H4 (cell line): ENCODE measurements around the gene AHR. TPM values are rescaled to one million over a fixed set of nuclear protein-coding genes. Genes with fewer than 3 reads are reported as not detected.

Source experiments
- DNase-seq: peaks from one replicate; pipeline ENCODE4 v3.0.0-alpha.2; 2015; ENCODE audit warnings: low spot score
- total RNA-seq: library from RNA; depleted of rRNA; stranded (reverse); fragments of >200 nt; shearing (Covaris generic); gene quantifications from 2 replicates; pipeline ENCODE4 v1.2.3, GENCODE V29; 2014

Gene AHR
- total RNA-seq, 1 experiment from 2014 or later: 274 TPM

DNA sequence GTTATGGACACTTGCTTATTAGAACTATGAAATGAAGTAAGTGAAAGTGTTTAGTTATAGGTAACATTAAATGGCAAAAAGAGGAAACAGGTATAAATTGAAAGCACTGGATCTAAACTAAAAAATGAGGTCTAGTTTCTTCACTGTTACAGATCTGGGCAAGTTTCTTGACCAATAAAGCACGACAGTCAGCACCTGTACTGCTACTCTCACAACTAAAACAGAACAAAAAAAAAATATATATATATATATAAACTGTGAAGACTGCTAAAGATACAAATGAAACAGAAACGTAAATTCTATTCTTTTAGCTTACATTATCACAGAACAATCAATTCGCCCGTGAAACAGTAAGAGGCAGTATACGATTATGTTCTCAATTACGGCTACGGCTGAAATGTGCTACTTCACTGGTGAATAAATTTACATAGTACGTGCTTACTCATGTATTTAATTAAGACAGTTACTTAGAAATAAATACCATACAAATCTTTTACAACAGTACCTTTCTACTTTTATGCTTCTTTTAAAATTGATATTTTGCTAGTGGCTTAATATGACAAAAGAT, 4.2 kb downstream of the AHR start:
- peak; percentile 93 for DNase-seq

- peak; percentile 90 for DNase-seq
Measured at GRCh38 chr7:17304926-17305325, 6.5 kb downstream of the AHR start.

- DNase-seq: no peak
Measured at GRCh38 chr7:17305387-17306171, 7.1 kb downstream of the AHR start.

DNA sequence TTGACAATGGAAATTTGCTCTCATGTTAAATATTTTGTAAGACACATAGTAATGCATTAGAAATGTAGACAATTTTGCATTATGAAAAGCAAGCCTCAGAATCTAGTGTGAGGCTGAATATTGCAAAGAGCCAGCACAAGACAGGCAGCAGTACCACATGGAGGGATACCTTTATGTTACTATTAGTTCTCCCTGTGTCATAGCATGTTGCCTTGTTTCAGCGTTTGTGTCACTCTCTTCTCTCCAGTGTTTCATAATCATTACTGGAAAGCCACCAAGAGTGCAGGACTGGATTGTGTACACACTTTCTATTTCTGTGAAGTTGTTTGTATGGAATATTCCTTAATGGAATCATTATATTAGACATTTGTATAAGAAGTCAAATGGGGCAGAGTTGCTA, 8.5 kb downstream of the AHR start:
- peak; percentile 71 for DNase-seq

DNA sequence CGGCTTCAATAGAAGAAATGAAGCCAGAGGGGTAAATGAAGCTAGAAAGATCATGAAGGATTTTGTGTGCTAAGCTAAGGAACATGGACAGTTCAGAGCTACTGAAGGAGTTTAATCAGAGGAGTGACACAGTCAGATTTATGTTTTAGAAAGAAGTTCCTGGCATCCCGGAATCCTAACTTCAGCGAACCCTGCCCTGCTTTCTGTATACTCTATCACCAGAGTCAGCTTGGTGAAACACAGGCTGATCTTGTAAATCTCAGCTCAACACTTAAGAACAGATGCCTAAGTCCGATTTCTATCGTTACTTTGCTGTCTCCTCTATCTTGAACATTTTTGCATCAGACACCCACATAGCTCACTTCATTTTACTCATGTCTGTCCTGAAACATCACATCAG, 9.1 kb downstream of the AHR start:
- no peak for DNase-seq

DNA sequence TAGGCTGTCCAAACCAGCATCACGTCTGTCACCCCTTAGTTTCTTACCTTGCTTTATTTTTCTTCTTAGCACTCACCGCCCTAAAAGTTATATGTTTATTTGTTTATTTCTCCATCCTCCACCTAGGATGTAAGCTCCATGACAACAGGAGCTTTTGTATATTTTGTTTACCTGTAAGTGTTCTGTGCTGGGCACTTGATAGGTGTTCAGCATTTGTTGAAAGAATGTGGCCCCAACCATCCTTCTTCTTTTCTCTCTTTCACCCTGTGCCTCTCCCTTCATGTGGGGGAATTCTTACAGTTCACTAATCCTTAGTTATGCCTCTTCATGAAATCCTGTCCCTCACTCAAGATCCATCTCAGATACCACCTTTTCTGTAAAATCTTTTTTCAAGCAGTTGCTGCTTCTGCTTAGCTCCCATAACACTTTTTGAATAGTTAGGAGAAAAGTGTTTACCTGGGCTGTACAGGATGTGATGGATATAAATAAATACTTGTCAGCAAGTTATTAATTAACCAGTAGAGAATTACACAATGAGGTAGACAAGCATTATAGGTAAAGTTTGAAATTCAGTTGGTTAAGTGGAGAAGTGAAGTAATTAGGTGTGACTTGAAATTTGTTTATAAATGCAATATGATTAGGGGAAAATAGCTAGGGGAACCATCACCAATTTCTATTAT, 9.7 kb downstream of the AHR start:
- DNase-seq: no peak

GRCh38 chr7:17311194-17311593, 12.7 kb downstream of the AHR start:
- no peak for DNase-seq

DNA sequence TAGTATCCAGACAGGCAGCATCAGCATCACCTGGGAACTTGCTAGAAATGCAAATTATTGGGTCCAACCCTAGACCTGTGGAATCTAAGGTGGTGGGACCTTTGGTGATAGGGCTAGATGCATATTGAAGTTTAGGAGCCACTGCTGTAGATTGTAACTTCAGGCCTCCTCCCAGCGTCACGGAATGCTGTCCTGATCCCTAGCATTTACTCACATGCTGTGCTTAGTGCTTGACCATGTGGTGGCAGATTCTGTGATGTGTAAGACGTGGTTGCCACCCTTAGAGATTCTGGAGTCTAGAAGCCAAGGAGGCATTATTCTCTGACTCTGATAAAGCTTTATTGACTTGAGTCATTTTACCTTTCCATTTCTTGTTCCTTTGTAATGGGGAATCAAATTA, 13.5 kb downstream of the AHR start:
- DNase-seq: no peak

DNA sequence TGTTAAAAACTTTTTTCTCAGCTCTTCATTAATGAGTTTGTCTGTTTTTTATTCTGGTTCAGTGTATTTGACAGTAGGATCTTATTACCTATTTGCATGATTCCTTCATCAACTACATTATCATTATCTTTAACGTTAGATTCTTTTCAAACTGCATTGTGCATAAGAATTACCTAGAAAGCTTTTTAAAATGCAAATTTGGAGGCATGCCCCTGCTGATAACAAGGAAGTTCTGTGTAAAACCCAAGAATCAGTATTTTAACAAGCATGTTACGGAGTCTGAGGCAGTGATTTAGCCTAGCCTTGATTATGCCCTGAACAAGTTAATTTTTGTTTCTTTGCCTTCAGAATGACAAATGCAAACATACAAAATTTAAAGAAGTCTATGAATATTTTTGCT, 14.2 kb downstream of the AHR start:
- no peak for DNase-seq

DNA sequence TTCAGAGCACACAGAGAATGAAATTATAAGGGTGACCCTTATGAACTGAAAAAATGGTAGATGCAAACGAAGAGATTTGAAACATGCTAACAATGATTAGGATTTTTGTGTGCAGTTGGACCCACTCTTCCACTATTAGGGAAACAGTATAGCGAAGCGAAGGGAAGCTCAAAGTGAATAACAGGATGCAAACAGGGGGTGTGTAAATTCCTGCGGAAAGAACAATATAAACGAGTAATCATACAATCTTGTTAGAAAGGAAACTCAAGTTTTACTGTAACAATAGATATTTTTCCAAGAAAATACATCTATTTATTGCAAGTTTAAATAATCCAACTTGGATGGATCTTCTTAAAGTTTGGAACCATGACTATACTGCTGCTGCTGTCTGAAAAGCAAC, 14.7 kb downstream of the AHR start:
- DNase-seq: no peak

DNA sequence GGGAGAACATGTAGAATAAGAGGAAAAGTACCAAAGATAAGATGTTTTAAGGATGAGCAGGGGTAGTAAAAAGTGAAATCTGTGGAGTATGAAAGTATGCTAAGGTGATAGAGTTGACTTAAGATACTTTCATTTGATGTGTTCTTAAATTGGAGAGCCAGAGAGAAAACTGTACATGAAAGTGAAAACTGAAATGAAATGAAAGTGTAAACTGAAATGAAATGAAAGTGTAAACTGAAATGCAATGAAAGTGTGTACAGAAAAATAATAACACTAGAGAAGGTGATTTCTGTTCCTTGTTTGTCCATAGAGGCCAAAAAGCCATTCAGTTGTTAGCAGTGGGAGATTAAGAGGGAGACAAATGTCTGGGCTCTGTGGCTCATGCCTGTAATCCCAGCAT, 17.5 kb downstream of the AHR start:
- DNase-seq: no peak

GRCh38 chr7:17318146-17318545, 19.7 kb downstream of the AHR start:
- no peak for DNase-seq

DNA sequence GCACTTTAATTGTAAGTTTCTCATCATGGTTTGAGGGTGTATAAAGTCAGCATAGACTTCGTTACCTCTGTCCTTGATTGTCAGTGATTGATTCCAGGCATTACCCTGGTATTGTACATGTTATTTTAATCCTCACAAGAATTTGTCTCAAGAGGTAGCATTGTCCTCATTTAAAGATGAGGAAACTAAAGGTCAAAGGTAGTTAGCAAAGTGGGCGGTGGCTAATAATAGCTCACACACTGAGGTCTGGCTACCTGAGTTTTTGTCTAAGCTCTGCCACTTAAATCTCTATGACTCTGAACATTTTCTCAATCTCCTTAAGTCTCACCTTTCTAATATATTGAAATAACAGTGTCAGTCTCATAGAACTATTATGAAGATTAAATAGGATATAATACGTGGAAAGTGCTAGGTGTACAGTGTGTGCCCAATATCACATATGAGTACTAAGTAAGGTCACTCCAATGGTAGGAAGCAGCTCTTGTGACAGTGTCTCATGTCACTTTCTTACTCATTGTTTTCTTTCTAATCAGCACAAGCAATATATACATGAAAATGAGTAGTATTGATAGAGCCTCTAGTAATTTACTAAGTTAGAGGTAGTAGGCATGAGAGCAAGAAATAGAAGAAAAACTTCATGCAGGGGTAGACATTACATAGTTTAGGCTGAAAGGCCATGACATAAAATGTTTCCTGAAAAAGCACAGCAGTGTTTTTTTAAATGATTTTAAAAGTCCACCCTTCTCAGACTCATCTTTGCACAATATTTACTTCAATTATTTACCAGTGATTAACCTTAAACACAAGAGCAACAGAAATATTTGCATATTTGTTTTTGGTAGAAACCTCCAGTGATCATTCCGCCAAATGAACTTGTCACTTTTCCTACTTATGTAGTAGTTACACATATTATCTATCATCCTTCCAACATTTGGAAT, 21.0 kb downstream of the AHR start:
- DNase-seq: no peak

DNA sequence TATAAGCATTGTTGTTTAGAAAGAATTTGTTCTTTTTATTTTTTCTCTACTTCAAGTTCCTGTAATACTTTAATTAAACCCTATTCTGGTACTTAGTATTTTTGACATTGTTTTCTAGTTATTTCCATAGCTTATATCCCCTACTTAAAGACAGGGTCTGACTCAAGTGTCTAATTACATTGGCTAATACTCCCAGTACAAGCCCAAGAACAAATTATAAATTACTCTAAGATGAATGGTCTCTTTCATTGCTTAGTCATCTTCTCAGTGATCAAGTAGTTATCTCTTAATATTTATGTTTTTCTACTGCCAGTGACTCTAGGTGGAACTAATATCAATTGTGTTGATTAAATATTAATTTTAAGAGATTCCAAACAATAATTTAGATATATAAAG, 21.6 kb downstream of the AHR start:
- no peak for DNase-seq

GRCh38 chr7:17320657-17321056, 22.2 kb downstream of the AHR start:
- no peak for DNase-seq

- DNase-seq: no peak
Measured at GRCh38 chr7:17325364-17325763, 26.9 kb downstream of the AHR start.

DNA sequence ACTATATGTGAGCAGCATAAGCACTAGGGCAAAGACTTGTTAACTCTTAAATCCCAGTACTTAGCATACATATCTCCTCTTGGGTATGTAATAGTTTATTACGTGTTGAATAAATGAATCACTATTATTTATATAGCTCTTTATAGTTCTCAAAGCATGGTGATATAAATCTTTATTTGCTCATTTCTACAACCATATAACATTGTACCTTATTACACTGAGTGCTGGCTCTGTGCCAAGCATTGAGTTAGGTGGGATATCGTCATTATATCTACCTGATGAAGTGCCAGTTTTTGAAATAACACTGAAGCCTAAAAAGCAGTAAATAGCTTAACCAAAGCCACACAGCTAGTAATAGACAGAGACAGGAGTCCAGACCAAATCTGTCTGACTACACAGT, 27.9 kb downstream of the AHR start:
- DNase-seq: no peak

- no peak for DNase-seq
Measured at GRCh38 chr7:17328641-17329040, 30.2 kb downstream of the AHR start.

DNA sequence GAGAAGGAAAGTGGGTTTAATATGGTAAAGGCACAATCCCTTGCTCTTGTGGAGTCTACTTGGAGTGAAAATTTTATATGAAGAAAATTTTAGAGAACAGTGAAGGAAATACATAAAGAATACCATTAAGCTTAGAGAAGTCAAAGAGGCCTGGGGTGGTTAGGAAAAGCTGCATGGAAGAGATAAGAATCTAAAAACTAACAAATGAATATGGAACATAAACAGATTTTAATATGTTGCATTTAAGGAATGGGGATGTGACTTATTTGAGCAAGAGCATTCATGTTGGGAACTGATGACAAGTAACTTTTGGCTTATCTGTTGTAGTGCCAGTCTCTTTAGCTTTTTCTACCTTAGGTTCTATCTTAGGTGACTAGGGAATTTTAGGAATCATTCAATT, 31.0 kb downstream of the AHR start:
- DNase-seq: no peak

GRCh38 chr7:17331891-17332501, 33.5 kb downstream of the AHR start:
- DNase-seq: no peak

GRCh38 chr7:17333221-17333620, 34.8 kb downstream of the AHR start:
- no peak for DNase-seq

DNA sequence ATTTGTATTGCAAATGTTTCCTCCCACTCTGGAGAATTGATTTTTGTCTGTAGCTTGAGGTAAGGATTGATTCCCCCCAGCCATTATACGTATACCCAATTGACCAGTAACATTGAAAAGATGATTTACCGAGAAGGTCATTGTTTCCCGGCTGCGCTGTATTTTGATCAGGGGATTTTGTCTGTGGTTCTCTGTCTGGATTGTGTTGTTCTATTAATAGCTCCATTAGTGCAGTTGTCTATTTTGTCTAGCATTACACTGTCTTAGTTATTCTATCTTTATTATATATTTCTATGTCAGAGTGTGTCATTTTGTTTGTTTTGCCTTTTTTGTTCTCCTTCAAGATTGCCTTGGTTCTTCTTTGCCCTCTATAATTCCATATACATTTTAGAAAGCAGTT, 37.7 kb downstream of the AHR start:
- no peak for DNase-seq
